Frontal cortex (tissue), 4 donors: ENCODE data around the gene CYP26C1. TPM values are rescaled to one million over a fixed set of nuclear protein-coding genes. Genes with fewer than 3 reads are reported as not detected.
"Not testable (repeated sequence)": the region's sequence is repeated elsewhere in the genome, so short reads cannot be mapped to it uniquely, and the experiment has no call there.

ENCODE experiments used
- DNase-seq, 2 donors: peaks; one replicate each; pipeline ENCODE4 v3.0.0; 2012; ENCODE audit warnings: low spot score in 2 of 2
- FAIRE-seq: peaks from 2 replicates; lab custom pipeline; 2012; peaks lifted over from hg19 to GRCh38; lab: Jason Lieb, UNC
- total RNA-seq: library from RNA; depleted of rRNA; stranded (reverse); fragments of >200 nt; gene quantifications from one replicate; pipeline ENCODE4 v1.2.3, GENCODE V29; 2014
- donor health status: control.
- donor health status: control.
- donor health status: control.

Gene CYP26C1
- total RNA-seq, 1 donor from 2014 or later, result under 0.01 TPM

DNA sequence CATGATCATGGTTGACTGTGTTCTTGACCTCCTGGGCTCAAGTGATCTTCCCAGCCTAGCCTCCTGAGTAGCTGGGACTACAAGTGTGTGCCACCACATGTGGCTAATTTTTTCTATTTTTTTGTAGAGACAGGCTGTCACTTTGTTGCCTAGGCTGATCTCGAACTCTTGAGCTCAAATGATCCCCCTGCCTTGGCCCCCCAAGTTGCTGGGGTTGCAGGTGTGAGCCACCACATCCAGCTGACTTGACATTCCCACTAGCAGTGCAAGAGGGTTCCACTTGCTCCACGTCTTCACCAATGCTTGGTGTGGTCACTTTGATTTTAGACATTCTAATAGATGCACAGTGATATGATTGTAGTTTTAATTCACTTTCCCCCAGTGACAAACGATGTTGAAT lies 38.2 kb downstream of the CYP26C1 start:
- no peak for FAIRE-seq

GRCh38 chr10:93099670-93100069 lies 39.1 kb downstream of the CYP26C1 start:
- FAIRE-seq, result no peak
- no peak for DNase-seq

More for the DNA sequence above, 38.2 kb downstream of the CYP26C1 start:
- DNase-seq, result no peak

DNA sequence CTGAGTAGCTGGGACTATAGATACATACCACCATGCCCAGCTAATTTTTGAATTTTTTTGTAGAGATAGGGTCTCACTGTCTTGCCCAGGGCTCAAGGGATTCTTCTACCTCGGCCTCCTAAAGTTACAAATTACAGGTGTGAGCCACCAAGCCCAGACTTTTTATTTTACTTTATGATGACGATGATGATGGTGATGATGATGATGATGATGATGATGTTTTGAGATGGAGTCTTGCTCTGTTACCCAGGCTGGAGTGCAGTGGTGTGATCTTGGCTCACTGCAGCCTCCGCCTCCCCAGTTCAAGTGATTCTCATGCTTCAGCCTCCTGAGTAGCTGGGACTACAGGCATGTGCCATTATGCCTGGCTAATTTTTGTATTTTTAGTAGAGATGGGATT lies 40.5 kb downstream of the CYP26C1 start:
- not testable (repeated sequence) for DNase-seq, FAIRE-seq

DNA sequence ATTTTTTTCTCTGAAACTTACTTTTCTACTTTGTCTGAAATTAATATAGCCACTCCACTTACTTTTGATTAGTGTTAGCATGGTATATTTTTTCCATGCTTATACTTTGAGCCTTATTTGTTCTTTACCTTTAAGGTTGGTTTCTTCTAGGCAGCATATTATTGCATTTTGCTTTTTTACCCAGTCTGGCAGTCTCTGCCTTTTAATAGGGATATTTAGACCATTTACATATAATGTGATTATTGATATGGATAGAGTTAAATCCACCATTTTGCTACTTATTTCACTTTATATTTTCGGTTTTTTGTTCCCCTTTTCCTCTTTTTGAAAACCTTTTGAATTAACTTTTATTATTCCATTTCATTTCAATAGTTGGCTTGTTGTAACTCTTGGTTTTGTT lies 43.4 kb downstream of the CYP26C1 start:
- FAIRE-seq (no peak), DNase-seq (no peak)

- DNase-seq, result no peak
- FAIRE-seq, result no peak
These were observed 46.1 kb downstream of the CYP26C1 start for GRCh38 chr10:93106631-93107072.

DNA sequence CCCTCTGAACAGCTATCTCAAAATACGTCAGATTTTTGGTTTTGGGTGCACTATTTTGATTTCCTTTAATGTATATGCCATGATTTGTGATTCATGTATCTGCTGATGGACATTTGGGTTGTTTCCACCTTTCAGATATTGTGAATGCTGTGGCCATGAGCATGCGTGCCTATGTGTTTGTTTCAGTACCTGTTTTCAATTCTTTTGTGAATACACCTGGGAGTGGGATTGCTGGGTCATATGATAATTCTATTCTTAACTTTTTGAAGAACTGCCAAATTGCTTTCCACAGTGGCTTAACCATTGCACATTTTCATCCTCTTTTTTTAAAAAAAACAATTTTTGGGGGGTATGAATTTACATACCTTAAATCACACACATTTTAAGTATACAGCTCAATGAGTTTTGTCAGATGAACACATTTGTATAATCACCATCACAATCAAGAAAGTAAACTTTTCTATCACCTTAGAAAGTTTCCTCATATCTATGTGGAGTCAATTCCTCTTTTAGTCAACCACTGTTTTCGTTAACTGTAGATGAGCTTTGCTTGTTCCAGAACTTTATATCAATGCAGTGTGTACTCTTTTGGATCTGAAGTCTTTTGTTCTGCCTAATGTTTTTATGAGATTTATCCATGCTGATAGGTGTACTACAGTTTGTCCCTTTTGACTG lies 50.0 kb downstream of the CYP26C1 start:
- FAIRE-seq (no peak), DNase-seq (no peak)

DNA sequence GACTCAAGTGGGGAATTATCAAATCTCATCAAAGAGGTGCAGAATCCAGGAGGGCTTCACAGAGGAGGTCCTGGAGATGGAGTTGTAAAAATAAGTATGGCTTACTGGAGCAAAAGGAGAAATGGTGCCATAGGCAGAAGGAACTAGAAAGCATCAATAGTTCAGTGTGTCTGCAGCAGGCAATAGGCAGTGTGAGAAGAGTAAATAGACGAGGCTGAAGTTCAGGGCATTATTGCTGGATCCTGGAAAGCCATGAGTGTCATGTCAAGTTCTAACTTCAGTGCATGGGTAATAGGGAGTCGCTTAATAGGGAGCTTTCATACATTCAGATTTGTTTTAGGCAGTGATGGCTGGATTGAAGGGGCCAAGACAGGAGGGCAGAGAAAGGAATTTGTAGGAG lies 52.4 kb downstream of the CYP26C1 start:
- DNase-seq, result no peak
- no peak for FAIRE-seq

- DNase-seq, result no peak
- FAIRE-seq, result no peak
These were observed 55.2 kb downstream of the CYP26C1 start for GRCh38 chr10:93115661-93116383.

Other genes with a start within 250 kb of the CYP26C1 start
- gene EXOC6, start 212.3 kb upstream of the CYP26C1 start, total RNA-seq, result 113 TPM
- 16.7 TPM for gene CYP26A1, start 13.1 kb downstream of the CYP26C1 start, total RNA-seq